ENCODE measurements around the gene PCNX2.

The PCNX2 gene

DNA sequence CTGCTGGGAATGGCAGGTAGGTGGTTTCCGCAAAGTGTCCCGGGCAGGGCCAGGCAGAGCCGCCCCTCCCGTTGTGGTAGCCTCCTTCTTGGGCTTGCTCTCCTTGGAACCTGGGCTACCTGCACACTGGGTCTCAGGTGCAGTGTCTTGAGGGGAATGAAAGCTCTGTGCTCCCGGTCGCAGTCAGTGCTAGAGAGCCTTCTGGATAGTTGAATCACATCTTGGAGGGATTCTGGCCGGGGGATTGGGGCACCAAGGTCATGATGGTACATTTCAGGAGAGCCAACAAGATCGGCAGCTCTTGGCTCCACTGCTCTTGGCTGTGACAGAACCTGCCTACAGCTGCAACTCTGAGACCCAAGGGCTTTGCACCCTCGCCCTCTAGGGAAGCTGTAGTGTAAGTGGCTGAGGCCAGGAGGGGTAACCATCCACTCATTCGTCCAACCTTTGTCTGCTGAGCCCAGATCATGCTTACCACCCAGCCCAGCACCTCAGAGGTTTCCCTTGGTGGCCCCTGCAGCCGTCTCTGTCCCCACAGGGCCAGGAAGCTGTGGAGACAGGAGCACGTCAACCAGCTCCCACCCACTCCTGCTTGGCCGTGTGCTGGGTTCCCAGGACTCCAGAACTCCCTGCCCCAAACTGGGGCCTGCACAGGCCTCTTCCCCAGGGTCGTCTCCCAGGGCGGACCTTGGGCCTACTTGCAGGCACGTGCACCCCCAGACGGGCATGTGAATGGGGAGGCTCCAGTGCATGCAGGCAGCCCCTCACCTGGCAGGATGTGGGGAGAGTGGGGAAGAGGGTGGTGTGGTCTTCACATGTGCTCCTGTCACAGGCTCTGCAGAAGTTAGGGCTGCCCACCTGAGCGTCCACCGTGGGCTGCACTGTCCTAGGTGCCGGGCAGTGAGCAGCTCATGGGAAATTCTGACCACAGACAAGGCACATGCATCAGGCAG is 305.1 kb downstream of the PCNX2 start:
- H3K4me3 ChIP-seq (ENCODE audit: low read length): no peak overlapping the region
- no peaks in the 10 kb centered on the region for H3K9me3 ChIP-seq (replicated peaks; ENCODE audit: insufficient read depth, low read length)
- H3K36me3 ChIP-seq (replicated peaks; ENCODE audit: insufficient read depth, low read length): no peaks in the 10 kb centered on the region
- H2AFZ ChIP-seq (ENCODE audit: low read length): no peak overlapping the region
- no peaks in the 10 kb centered on the region for H3K4me1 ChIP-seq (ENCODE audit: low read length)
- H3K27me3 ChIP-seq (replicated peaks; ENCODE audit: insufficient read depth, low read length): no peaks in the 10 kb centered on the region
- H3K4me2 ChIP-seq (ENCODE audit: low read depth, low read length): no peak overlapping the region
- TF ChIP-seq EZH2phosphoT487 (IDR thresholded peaks at IDR 0.05; ENCODE audit: low read length) (no peak), EZH2 (optimal IDR thresholded peaks at IDR 0.05; ENCODE audit: low read depth, low read length) (no peak)
- TF ChIP-seq, protein P1, sequence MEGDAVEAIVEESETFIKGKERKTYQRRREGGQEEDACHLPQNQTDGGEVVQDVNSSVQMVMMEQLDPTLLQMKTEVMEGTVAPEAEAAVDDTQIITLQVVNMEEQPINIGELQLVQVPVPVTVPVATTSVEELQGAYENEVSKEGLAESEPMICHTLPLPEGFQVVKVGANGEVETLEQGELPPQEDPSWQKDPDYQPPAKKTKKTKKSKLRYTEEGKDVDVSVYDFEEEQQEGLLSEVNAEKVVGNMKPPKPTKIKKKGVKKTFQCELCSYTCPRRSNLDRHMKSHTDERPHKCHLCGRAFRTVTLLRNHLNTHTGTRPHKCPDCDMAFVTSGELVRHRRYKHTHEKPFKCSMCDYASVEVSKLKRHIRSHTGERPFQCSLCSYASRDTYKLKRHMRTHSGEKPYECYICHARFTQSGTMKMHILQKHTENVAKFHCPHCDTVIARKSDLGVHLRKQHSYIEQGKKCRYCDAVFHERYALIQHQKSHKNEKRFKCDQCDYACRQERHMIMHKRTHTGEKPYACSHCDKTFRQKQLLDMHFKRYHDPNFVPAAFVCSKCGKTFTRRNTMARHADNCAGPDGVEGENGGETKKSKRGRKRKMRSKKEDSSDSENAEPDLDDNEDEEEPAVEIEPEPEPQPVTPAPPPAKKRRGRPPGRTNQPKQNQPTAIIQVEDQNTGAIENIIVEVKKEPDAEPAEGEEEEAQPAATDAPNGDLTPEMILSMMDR (IDR thresholded peaks at IDR 0.05; ENCODE audit: low read length): no peak
- no peak overlapping the region for H3K27ac ChIP-seq (ENCODE audit: low read length)
- H3K79me2 ChIP-seq (ENCODE audit: low read length): no peaks in the 10 kb centered on the region
- no peak for DNase-seq
- no peaks in the 10 kb centered on the region for H3F3A ChIP-seq (ENCODE audit: insufficient read depth, low read length)
- H3K9me2 ChIP-seq (replicated peaks; ENCODE audit: insufficient read depth, low read length): no peaks in the 10 kb centered on the region
- H4K20me1 ChIP-seq (ENCODE audit: insufficient read depth, low read length): no peaks in the 10 kb centered on the region
- no peak overlapping the region for H3K9ac ChIP-seq (ENCODE audit: low read length)

GRCh38 chr1:232988572-232989040 is 306.9 kb downstream of the PCNX2 start:
- Histone ChIP-seq H3K36me3 (replicated peaks; ENCODE audit: insufficient read depth, low read length) (no peaks in the 10 kb centered on the region), H3K4me1 (ENCODE audit: low read length) (no peaks in the 10 kb centered on the region), H3K9me2 (replicated peaks; ENCODE audit: insufficient read depth, low read length) (no peaks in the 10 kb centered on the region), H3K9me3 (replicated peaks; ENCODE audit: insufficient read depth, low read length) (no peaks in the 10 kb centered on the region), H2AFZ (ENCODE audit: low read length) (no peak overlapping the region), H3F3A (ENCODE audit: insufficient read depth, low read length) (no peaks in the 10 kb centered on the region), H3K79me2 (ENCODE audit: low read length) (no peaks in the 10 kb centered on the region), H3K27ac (ENCODE audit: low read length) (no peak overlapping the region), H3K4me2 (ENCODE audit: low read depth, low read length) (no peak overlapping the region), H3K9ac (ENCODE audit: low read length) (no peak overlapping the region), H4K20me1 (ENCODE audit: insufficient read depth, low read length) (no peaks in the 10 kb centered on the region), H3K4me3 (ENCODE audit: low read length) (no peak overlapping the region), H3K27me3 (replicated peaks; ENCODE audit: insufficient read depth, low read length) (no peaks in the 10 kb centered on the region)
- TF ChIP-seq EZH2 (optimal IDR thresholded peaks at IDR 0.05; ENCODE audit: low read depth, low read length): no peak
- TF ChIP-seq, protein P1 (IDR thresholded peaks at IDR 0.05; ENCODE audit: low read length): no peak
- DNase-seq: no peak

DNA sequence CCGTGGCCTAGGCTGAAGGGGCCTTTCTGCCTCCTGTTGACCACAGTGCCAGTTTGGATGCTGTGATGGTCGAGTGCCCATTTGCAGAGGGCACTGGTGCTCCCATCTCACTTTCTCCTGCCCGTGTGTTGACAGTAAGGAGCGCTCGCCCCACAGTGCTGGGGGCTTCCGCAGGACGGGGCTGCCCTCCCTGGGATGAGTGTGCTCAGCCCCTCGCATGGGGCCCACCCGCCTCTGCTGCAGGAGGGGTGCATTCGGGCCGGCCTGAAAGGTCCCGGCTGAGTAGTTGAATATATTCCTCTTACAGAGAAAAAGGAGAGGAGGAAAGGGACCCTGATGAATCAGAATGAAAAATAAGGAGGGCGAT is 307.8 kb downstream of the PCNX2 start:
- no peaks in the 10 kb centered on the region for H3K36me3 ChIP-seq (replicated peaks; ENCODE audit: insufficient read depth, low read length)
- no peak overlapping the region for H3K27ac ChIP-seq (ENCODE audit: low read length)
- no peak for DNase-seq
- H3K4me1 ChIP-seq (ENCODE audit: low read length): no peaks in the 10 kb centered on the region
- H3K27me3 ChIP-seq (replicated peaks; ENCODE audit: insufficient read depth, low read length): no peaks in the 10 kb centered on the region
- no peaks in the 10 kb centered on the region for H3K79me2 ChIP-seq (ENCODE audit: low read length)
- no peaks in the 10 kb centered on the region for H3F3A ChIP-seq (ENCODE audit: insufficient read depth, low read length)
- H3K4me3 ChIP-seq (ENCODE audit: low read length): no peak overlapping the region
- H3K4me2 ChIP-seq (ENCODE audit: low read depth, low read length): no peak overlapping the region
- no peaks in the 10 kb centered on the region for H3K9me3 ChIP-seq (replicated peaks; ENCODE audit: insufficient read depth, low read length)
- no peaks in the 10 kb centered on the region for H3K9me2 ChIP-seq (replicated peaks; ENCODE audit: insufficient read depth, low read length)
- H4K20me1 ChIP-seq (ENCODE audit: insufficient read depth, low read length): no peaks in the 10 kb centered on the region
- no peak overlapping the region for H2AFZ ChIP-seq (ENCODE audit: low read length)
- no peak overlapping the region for H3K9ac ChIP-seq (ENCODE audit: low read length)
- TF ChIP-seq, protein P1 (IDR thresholded peaks at IDR 0.05; ENCODE audit: low read length): no peak
- TF ChIP-seq EZH2 (optimal IDR thresholded peaks at IDR 0.05; ENCODE audit: low read depth, low read length) (no peak), EZH2phosphoT487 (IDR thresholded peaks at IDR 0.05; ENCODE audit: low read length) (no peak)
